H1 (cell line): ENCODE measurements around the gene CCDC88C. TPM values are rescaled to one million over a fixed set of nuclear protein-coding genes. Genes with fewer than 3 reads are reported as not detected.

Experiments
- CTCF ChIA-PET: fragments of 300-600 bp; sonication (Branson Sonifier 250); formaldehyde crosslinking; loops from one replicate; lab custom pipeline; 2021; ENCODE audit not compliant: partially characterized antibody; lab: Charles Lee
- POLR2A ChIA-PET: fragments of 300-600 bp; sonication (Branson Sonifier 250); formaldehyde crosslinking; loops from one replicate; lab custom pipeline; 2021; ENCODE audit warnings: inconsistent platforms; ENCODE audit not compliant: partially characterized antibody; lab: Charles Lee
- DNase-seq, 2 experiments: peaks; one replicate each; pipeline versions ENCODE4 v3.0.0 to v3.0.0-alpha.2; 2010 to 2022; ENCODE audit warnings: low spot score in 2 of 2, low read depth in 1 of 2, mixed read lengths in 1 of 2
- FAIRE-seq: peaks from 2 replicates; lab custom pipeline; 2011; peaks lifted over from hg19 to GRCh38; lab: Jason Lieb, UNC
- H2AFZ ChIP-seq: 2 replicates; pipeline ENCODE4 v1.8.1; 2012; ENCODE audit warnings: low read length, inconsistent platforms
- H2AK5ac ChIP-seq: 2 replicates; pipeline ENCODE4 v1.6.1; 2013; ENCODE audit warnings: low read depth, low read length
- H2BK120ac ChIP-seq: replicated peaks from 2 replicates; pipeline ENCODE3; 2013; ENCODE audit warnings: low read depth, low read length, inconsistent platforms
- H2BK12ac ChIP-seq: 2 replicates; pipeline ENCODE4 v1.6.1; 2013; ENCODE audit warnings: low read depth, low read length
- H2BK15ac ChIP-seq: 2 replicates; pipeline ENCODE4 v1.6.1; 2013; ENCODE audit warnings: low read length
- H2BK20ac ChIP-seq: 2 replicates; pipeline ENCODE4 v1.6.1; 2013; ENCODE audit warnings: low read length
- H2BK5ac ChIP-seq: 2 replicates; pipeline ENCODE4 v1.6.1; 2013; ENCODE audit warnings: low read depth, low read length
- H3K14ac ChIP-seq: 2 replicates; pipeline ENCODE4 v1.6.1; 2013; ENCODE audit warnings: inconsistent platforms; ENCODE audit not compliant: insufficient read length
- H3K18ac ChIP-seq: 2 replicates; pipeline ENCODE4 v1.6.1; 2013; ENCODE audit warnings: low read length; ENCODE audit errors: extremely low read depth
- H3K23ac ChIP-seq: 2 replicates; pipeline ENCODE4 v1.6.1; 2013; ENCODE audit warnings: inconsistent platforms; ENCODE audit not compliant: insufficient read length
- H3K23me2 ChIP-seq: 2 replicates; pipeline ENCODE4 v1.6.1; 2013; ENCODE audit warnings: low read depth, low read length
- H3K27ac ChIP-seq: 2 replicates; pipeline ENCODE4 v1.6.1; 2011; ENCODE audit warnings: low read depth, low read length, inconsistent platforms
- H3K27me3 ChIP-seq, 4 experiments: replicated peaks in 1 of 4; 1 replicate in 1 of 4; 2 replicates in 3 of 4; pipeline versions ENCODE4 v1.6.1 to v1.8.1; 2011 to 2013; ENCODE audit warnings: low read length in 3 of 4, mild to moderate bottlenecking in 3 of 4, inconsistent platforms in 2 of 4, mixed read lengths in 2 of 4, moderate library complexity in 1 of 4; ENCODE audit not compliant: control insufficient read depth in 3 of 4, insufficient read depth in 3 of 4; ENCODE audit errors: extremely low read depth in 1 of 4
- H3K36me3 ChIP-seq, 4 experiments: 2 replicates each; pipeline versions ENCODE4 v1.6.1 to v1.8.1; 2011 to 2013; ENCODE audit warnings: mild to moderate bottlenecking in 4 of 4, low read length in 3 of 4, moderate library complexity in 2 of 4, control low read depth in 1 of 4, inconsistent platforms in 1 of 4; ENCODE audit not compliant: insufficient read depth in 4 of 4, control insufficient read depth in 2 of 4
- H3K4ac ChIP-seq: replicated peaks from 2 replicates; pipeline ENCODE3; 2013; ENCODE audit warnings: low read length, low read depth, mixed read lengths, inconsistent platforms; ENCODE audit not compliant: insufficient read length
- H3K4me1 ChIP-seq, 4 experiments: replicated peaks in 1 of 4; 1 replicate in 1 of 4; 2 replicates in 3 of 4; pipeline versions ENCODE4 v1.6.1 to v1.8.1; 2011 to 2013; ENCODE audit warnings: low read length in 3 of 4, inconsistent platforms in 2 of 4, mixed read lengths in 1 of 4; ENCODE audit not compliant: insufficient read depth in 4 of 4, control insufficient read depth in 3 of 4
- H3K4me2 ChIP-seq, 2 experiments: 2 replicates each; pipeline versions ENCODE4 v1.6.1 to v1.8.1; 2011 to 2013; ENCODE audit warnings: low read depth in 2 of 2, low read length in 2 of 2, control low read depth in 1 of 2, inconsistent platforms in 1 of 2, mild to moderate bottlenecking in 1 of 2; ENCODE audit not compliant: insufficient read depth in 1 of 2
- H3K4me3 ChIP-seq, 4 experiments: fragments of 200-600, 300-600 bp in 1 of 4; sonication (generic), shearing (Covaris generic), sonication (Bioruptor Twin) in 1 of 4; 2 replicates each; pipeline versions ENCODE4 v1.5.1 to v1.8.1; 2011 to 2016; ENCODE audit warnings: low read length in 4 of 4, low read depth in 3 of 4, control low read depth in 2 of 4, inconsistent platforms in 2 of 4, mild to moderate bottlenecking in 2 of 4, mixed read lengths in 1 of 4, moderate library complexity in 1 of 4; ENCODE audit not compliant: insufficient read depth in 2 of 4; ENCODE audit errors: extremely low read depth in 1 of 4
- H3K56ac ChIP-seq: replicated peaks from 2 replicates; pipeline ENCODE3; 2013; ENCODE audit warnings: low read depth, mild to moderate bottlenecking, mixed read lengths, low read length, inconsistent platforms; ENCODE audit not compliant: insufficient read length
- H3K79me1 ChIP-seq: 2 replicates; pipeline ENCODE4 v1.6.1; 2013; ENCODE audit warnings: low read depth, low read length, control low read depth
- H3K79me2 ChIP-seq, 2 experiments: 2 replicates each; pipeline versions ENCODE4 v1.6.1 to v1.8.1; 2012 to 2013; ENCODE audit warnings: low read length in 2 of 2, mild to moderate bottlenecking in 2 of 2, inconsistent platforms in 1 of 2; ENCODE audit not compliant: insufficient read depth in 2 of 2, control insufficient read depth in 1 of 2
- H3K9ac ChIP-seq, 4 experiments: replicated peaks in 1 of 4; 1 replicate in 1 of 4; 2 replicates in 3 of 4; pipeline versions ENCODE4 v1.6.1 to v1.8.1; 2011 to 2013; ENCODE audit warnings: low read depth in 3 of 4, low read length in 3 of 4, control low read depth in 2 of 4, mild to moderate bottlenecking in 2 of 4, moderate library complexity in 2 of 4, inconsistent platforms in 1 of 4; ENCODE audit errors: extremely low read depth in 1 of 4
- H3K9me3 ChIP-seq, 2 experiments: 2 replicates each; pipeline versions ENCODE4 v1.6.1 to v1.8.1; 2012 to 2013; ENCODE audit warnings: mild to moderate bottlenecking in 2 of 2, moderate library complexity in 2 of 2, control low read depth in 1 of 2, inconsistent platforms in 1 of 2, low read depth in 1 of 2, low read length in 1 of 2, mixed read lengths in 1 of 2; ENCODE audit not compliant: insufficient read depth in 2 of 2
- H4K20me1 ChIP-seq, 2 experiments: replicated peaks in 1 of 2; 2 replicates each; pipeline versions ENCODE3 to v1.8.1; 2011 to 2013; ENCODE audit warnings: inconsistent platforms in 2 of 2, low read length in 2 of 2, mild to moderate bottlenecking in 1 of 2; ENCODE audit not compliant: insufficient read depth in 2 of 2, control insufficient read depth in 1 of 2
- H4K5ac ChIP-seq: 2 replicates; pipeline ENCODE4 v1.6.1; 2013; ENCODE audit warnings: low read length, low read depth, mixed read lengths, inconsistent platforms; ENCODE audit not compliant: insufficient read length
- H4K8ac ChIP-seq: 2 replicates; pipeline ENCODE4 v1.8.0; 2013; ENCODE audit warnings: mild to moderate bottlenecking, moderate library complexity, low read length, inconsistent platforms; ENCODE audit not compliant: insufficient read depth; ENCODE audit errors: extremely low read depth
- H4K91ac ChIP-seq: replicated peaks from 2 replicates; pipeline ENCODE3; 2013; ENCODE audit warnings: low read length, mixed read lengths, inconsistent platforms; ENCODE audit not compliant: insufficient read length
- BACH1 ChIP-seq: IDR thresholded peaks from 2 replicates; pipeline ENCODE4 v1.6.1; 2012; ENCODE audit warnings: low read length, improper control_type of control experiment
- BRCA1 ChIP-seq: IDR thresholded peaks from 2 replicates; pipeline ENCODE4 v1.6.1; 2012; ENCODE audit warnings: low read depth, low read length, improper control_type of control experiment
- GABPA ChIP-seq: IDR thresholded peaks from 2 replicates; pipeline ENCODE4 v1.6.1; 2011; ENCODE audit warnings: mild to moderate bottlenecking, low read length, moderate library complexity, borderline replicate concordance; ENCODE audit not compliant: insufficient read depth
- KDM1A ChIP-seq: fragments of 200-600, 300-600 bp; sonication (generic); IDR thresholded peaks from 2 replicates; pipeline ENCODE4 v1.7.1; 2016; ENCODE audit warnings: mild to moderate bottlenecking, low read length, borderline replicate concordance
- POLR2A ChIP-seq, 2 experiments: IDR thresholded peaks; 1 replicate in 1 of 2; 2 replicates in 1 of 2; pipeline ENCODE4 v1.6.1; 2011; ENCODE audit warnings: low read depth in 2 of 2, low read length in 2 of 2, mild to moderate bottlenecking in 2 of 2; ENCODE audit errors: control extremely low read depth in 1 of 2
- POLR2AphosphoS5 ChIP-seq: IDR thresholded peaks from 2 replicates; pipeline ENCODE4 v1.6.1; 2011; ENCODE audit warnings: low read depth, low read length
- SAP30 ChIP-seq: fragments of 300-600 bp; sonication (generic); IDR thresholded peaks from 2 replicates; pipeline ENCODE4 v1.7.1; 2012; ENCODE audit warnings: low read length, moderate library complexity, mild to moderate bottlenecking, inconsistent platforms; ENCODE audit not compliant: insufficient read depth, insufficient replicate concordance
- WGBS, 2 experiments: shearing (Covaris generic) in 1 of 2; methylation state at CpG; one replicate each; pipeline versions ENCODE4 v1.1.6 to v1.1.7; 2013 to 2015; ENCODE audit warnings: low lambda C conversion rate in 2 of 2, mixed read lengths in 2 of 2, inconsistent platforms in 1 of 2, low coverage in 1 of 2, missing lambda C conversion rate in 1 of 2; ENCODE audit not compliant: insufficient replicate concordance in 2 of 2, insufficient coverage in 1 of 2, insufficient read length in 1 of 2; ENCODE audit errors: extremely low coverage in 1 of 2, missing lambda C conversion rate in 1 of 2; 5-methylcytosine and 5-hydroxymethylcytosine counted together
- polyA plus RNA-seq, 7 experiments: library from polyadenylated mRNA; depleted of rRNA in 3 of 7; stranded (reverse) in 5 of 7; unstranded in 2 of 7; fragments of >200 nt in 5 of 7; fragments of 200-250 nt in 2 of 7; gene quantifications; 1 replicate in 5 of 7; 2 replicates in 1 of 7; 4 replicates in 1 of 7; pipeline versions ENCODE4 v1.2.1 to v1.2.3, GENCODE V29; 2011 to 2013; ENCODE audit warnings: missing spikeins in 2 of 7, mixed read lengths in 2 of 7
- total RNA-seq: library from RNA; stranded (reverse); fragmentation: NEBNext Ultra II Directional; extraction: Animal tissue kit (Norgen Biotek cat#: 25700); gene quantifications from 2 replicates; pipeline ENCODE4 v1.2.1, GENCODE V29; 2021
- TF ChIP-seq, protein P1 (sequence below): IDR thresholded peaks from 2 replicates; pipeline ENCODE4 v1.6.1; 2011; ENCODE audit warnings: low read length, improper control_type of control experiment

The CCDC88C gene
- total and polyA plus RNA-seq, 2 of the 8 experiments (the other 6 are each of a cell fraction or from before 2014, with no cell fraction given), result 10.3 to 57.7 TPM

DNA sequence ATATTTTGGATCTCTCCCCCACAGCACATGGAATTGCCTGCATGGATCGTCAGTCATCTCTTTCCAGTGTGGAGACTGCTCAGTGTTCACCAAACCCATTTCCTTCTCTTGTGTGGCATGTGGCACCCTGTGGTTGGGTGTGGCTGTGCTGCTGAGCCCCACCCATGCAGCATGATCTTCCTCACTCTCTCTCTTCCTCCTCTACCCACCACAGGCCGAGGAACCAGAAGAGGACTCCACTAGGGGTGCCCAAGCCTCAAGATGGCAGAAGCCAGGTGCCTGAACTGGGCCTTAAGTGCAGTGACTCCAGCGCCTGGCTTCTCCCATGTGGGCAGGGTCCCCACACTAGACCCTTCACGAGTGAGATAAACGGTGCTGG lies 106.3 kb downstream of the CCDC88C start:
- Histone ChIP-seq H2BK120ac (no peak overlapping the region), H3K4me2 (no peak overlapping the region), H3K79me1 (no peaks in the 10 kb centered on the region), H3K4ac (no peak overlapping the region), H4K8ac (no peak overlapping the region; the same call in 1 of the 2 replicates), H4K20me1 (peaks cover 0 to 5% of the 10 kb centered on the region in 2 experiments), H2BK15ac (no peak overlapping the region), H3K4me3 (no peak overlapping the region), H3K23me2 (no peaks in the 10 kb centered on the region), H3K36me3 (peaks cover 36 to 61% (median 58%) of the 10 kb centered on the region in 4 experiments), H2BK12ac (no peak overlapping the region), H2AK5ac (no peak overlapping the region), H3K9ac (no peak overlapping the region), H2AFZ (no peak overlapping the region), H3K14ac (no peak overlapping the region), H3K18ac (no peak overlapping the region), H3K56ac (no peak overlapping the region), H3K9me3 (peaks cover 17 to 27% of the 10 kb centered on the region in 2 experiments), H3K4me1 (peaks cover 4 to 10% (median 7%) of the 10 kb centered on the region in 4 experiments; a peak in 6 of 7 replicates), H2BK20ac (no peak overlapping the region), H2BK5ac (0 out of 2 replicates have a peak overlapping the region, but pooled peaks have one; percentile 35), H3K27me3 (no peaks in the 10 kb centered on the region), H3K79me2 (no peaks in the 10 kb centered on the region), H4K91ac (no peak overlapping the region), H3K27ac (no peak overlapping the region), H4K5ac (no peak overlapping the region), H3K23ac (no peak overlapping the region)
- no peak for TF ChIP-seq SAP30
- TF ChIP-seq POLR2AphosphoS5, result no peak
- TF ChIP-seq POLR2A (IDR thresholded peaks at IDR 0.05; ENCODE audit: control extremely low read depth in 1 of 2, low read depth in 2 of 2, low read length in 2 of 2), result no peak
- TF ChIP-seq BRCA1, result no peak
- no peak for TF ChIP-seq KDM1A
- TF ChIP-seq GABPA, result no peak
- no peak for TF ChIP-seq BACH1
- TF ChIP-seq, protein P1, sequence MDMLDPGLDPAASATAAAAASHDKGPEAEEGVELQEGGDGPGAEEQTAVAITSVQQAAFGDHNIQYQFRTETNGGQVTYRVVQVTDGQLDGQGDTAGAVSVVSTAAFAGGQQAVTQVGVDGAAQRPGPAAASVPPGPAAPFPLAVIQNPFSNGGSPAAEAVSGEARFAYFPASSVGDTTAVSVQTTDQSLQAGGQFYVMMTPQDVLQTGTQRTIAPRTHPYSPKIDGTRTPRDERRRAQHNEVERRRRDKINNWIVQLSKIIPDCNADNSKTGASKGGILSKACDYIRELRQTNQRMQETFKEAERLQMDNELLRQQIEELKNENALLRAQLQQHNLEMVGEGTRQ, result no peak
- CTCF ChIA-PET, result interaction anchor here (1.6 to 8.2 kb wide), 2 partner anchors 14 to 107 kb away, joined by 5 to 51 read pairs; no protein-coding TSS in a partner anchor
- no peak for FAIRE-seq
- POLR2A ChIA-PET, result no interaction called here
- DNase-seq, result no peak
- 89% methylated on average over 5 of the region's 5 CpGs; no CpG with 5 or more reads in 1 of the 2 experiments for WGBS, 2 experiments
